OCI-LY3 (cell line): ENCODE data around the gene LRRC7.

ENCODE experiments used
- EZH2phosphoT487 ChIP-seq: fragments of 200-600 bp; shearing (Covaris generic); IDR thresholded peaks from 2 replicates; pipeline ENCODE4 v1.6.1; 2018; ENCODE audit warnings: antibody characterized with exemption, mixed run types, low read depth
- TF ChIP-seq, protein P1 (sequence below): fragments of 200-600, 300-600 bp; sonication (generic); IDR thresholded peaks from 2 replicates; pipeline ENCODE4 v1.5.1; 2014; ENCODE audit warnings: antibody characterized with exemption, low read length, low read depth

DNA sequence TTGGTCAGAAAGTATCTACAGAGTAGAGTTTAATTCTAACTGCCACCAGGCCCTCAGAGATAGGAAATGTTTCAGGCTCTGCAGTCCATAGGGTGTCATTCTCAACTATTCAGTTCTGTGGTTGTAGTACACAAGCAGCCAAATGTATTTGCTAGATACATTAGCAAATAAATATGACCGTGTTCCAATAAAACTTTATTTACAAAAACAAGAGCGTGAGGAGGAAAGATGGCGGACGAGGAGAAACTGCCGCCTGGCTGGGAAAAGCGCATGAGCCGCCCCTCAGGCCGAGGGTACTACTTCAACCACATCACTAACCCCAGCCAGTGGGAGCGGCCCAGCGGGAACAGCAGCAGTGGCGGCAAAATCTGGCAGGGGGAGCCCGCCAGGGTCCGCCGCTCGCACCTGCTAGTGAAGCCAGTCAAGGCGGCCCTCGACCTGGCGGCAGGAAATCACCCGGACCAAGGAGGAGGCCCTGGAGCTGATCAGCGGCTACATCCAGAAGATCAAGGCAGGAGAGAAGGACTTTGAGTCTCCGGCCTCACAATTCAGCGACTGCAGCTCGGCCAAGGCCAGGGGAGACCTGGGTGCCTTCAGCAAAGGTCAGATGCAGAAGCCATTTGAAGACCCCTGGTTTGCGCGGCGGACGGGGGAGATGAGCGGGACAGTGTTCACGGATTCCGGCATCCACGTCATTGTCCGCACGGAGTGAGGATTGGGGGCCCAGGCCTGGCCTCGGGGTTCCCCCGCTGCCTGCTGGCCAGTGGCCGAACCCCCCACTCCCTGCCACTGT lies 351.6 kb downstream of the LRRC7 start:
- TF ChIP-seq, protein P1, sequence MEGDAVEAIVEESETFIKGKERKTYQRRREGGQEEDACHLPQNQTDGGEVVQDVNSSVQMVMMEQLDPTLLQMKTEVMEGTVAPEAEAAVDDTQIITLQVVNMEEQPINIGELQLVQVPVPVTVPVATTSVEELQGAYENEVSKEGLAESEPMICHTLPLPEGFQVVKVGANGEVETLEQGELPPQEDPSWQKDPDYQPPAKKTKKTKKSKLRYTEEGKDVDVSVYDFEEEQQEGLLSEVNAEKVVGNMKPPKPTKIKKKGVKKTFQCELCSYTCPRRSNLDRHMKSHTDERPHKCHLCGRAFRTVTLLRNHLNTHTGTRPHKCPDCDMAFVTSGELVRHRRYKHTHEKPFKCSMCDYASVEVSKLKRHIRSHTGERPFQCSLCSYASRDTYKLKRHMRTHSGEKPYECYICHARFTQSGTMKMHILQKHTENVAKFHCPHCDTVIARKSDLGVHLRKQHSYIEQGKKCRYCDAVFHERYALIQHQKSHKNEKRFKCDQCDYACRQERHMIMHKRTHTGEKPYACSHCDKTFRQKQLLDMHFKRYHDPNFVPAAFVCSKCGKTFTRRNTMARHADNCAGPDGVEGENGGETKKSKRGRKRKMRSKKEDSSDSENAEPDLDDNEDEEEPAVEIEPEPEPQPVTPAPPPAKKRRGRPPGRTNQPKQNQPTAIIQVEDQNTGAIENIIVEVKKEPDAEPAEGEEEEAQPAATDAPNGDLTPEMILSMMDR = no peak
- TF ChIP-seq EZH2phosphoT487 = no peak
